PC-9 (cell line): ENCODE measurements around the gene ADGRV1. TPM values are rescaled to one million over a fixed set of nuclear protein-coding genes. Genes with fewer than 3 reads are reported as not detected.

Source experiments
- BruUV-seq: library from RNA; stranded (reverse); fragments of 400-500 nt; replicated peaks from 2 replicates; lab custom pipeline; 2021; lab: Mats Ljungman, UMichigan
- CTCF ChIA-PET: fragments of 300-600 bp; sonication (Branson Sonifier 250); formaldehyde crosslinking; loops from one replicate; lab custom pipeline; 2022; ENCODE audit warnings: antibody characterized with exemption; lab: Charles Lee
- POLR2A ChIA-PET: fragments of 300-600 bp; sonication (Branson Sonifier 250); formaldehyde crosslinking; loops from one replicate; lab custom pipeline; 2022; ENCODE audit warnings: antibody characterized with exemption; ENCODE audit not compliant: unreplicated experiment; lab: Charles Lee
- DNase-seq, 2 experiments: peaks; one replicate each; pipeline versions ENCODE4 v3.0.0 to v3.0.0-alpha.2; 2015 to 2022; ENCODE audit warnings: mixed read lengths in 1 of 2
- H2AFZ ChIP-seq: fragments of 200-600 bp; sonication (generic); 2 replicates; pipeline ENCODE4 v1.8.1; 2017; ENCODE audit warnings: antibody characterized with exemption
- H3F3A ChIP-seq: fragments of 200-600 bp; sonication (generic); 2 replicates; pipeline ENCODE4 v1.8.1; 2017; ENCODE audit warnings: antibody characterized with exemption, mild to moderate bottlenecking, low read depth; ENCODE audit not compliant: insufficient read depth
- H3K27ac ChIP-seq: fragments of 200-600 bp; sonication (generic); 2 replicates; pipeline ENCODE4 v1.6.1; 2016; ENCODE audit warnings: mixed run types
- H3K27me3 ChIP-seq: fragments of 200-600 bp; sonication (generic); 2 replicates; pipeline ENCODE4 v1.6.1; 2016; ENCODE audit warnings: low read depth, mixed run types; ENCODE audit not compliant: insufficient read depth
- H3K36me3 ChIP-seq: fragments of 200-600 bp; sonication (generic); 2 replicates; pipeline ENCODE4 v1.6.1; 2016; ENCODE audit warnings: low read depth, mixed run types
- H3K4me1 ChIP-seq: fragments of 200-600 bp; sonication (generic); replicated peaks from 2 replicates; pipeline ENCODE4 v1.6.1; 2016; ENCODE audit warnings: mixed run types; ENCODE audit not compliant: insufficient read depth
- H3K4me2 ChIP-seq: fragments of 200-600 bp; sonication (generic); 2 replicates; pipeline ENCODE4 v1.6.1; 2017; ENCODE audit warnings: mixed run types
- H3K4me3 ChIP-seq: fragments of 200-600 bp; sonication (generic); 2 replicates; pipeline ENCODE4 v1.6.1; 2016; ENCODE audit warnings: mixed run types
- H3K79me2 ChIP-seq: fragments of 200-600 bp; sonication (generic); 2 replicates; pipeline ENCODE4 v1.6.1; 2017; ENCODE audit warnings: low read depth, mixed run types
- H3K9me2 ChIP-seq: fragments of 200-600 bp; sonication (generic); 2 replicates; pipeline ENCODE4 v1.8.1; 2017; ENCODE audit warnings: mild to moderate bottlenecking; ENCODE audit not compliant: insufficient read depth
- H3K9me3 ChIP-seq: fragments of 200-600 bp; sonication (generic); 2 replicates; pipeline ENCODE4 v1.8.1; 2016; ENCODE audit warnings: low read depth; ENCODE audit not compliant: insufficient read depth
- H4K20me1 ChIP-seq: fragments of 200-600 bp; sonication (generic); 2 replicates; pipeline ENCODE4 v1.8.1; 2017; ENCODE audit not compliant: insufficient read depth
- CTCF ChIP-seq: fragments of 200-600 bp; sonication (generic); conservative IDR thresholded peaks from 2 replicates; pipeline ENCODE4 v1.6.1; 2017; ENCODE audit warnings: mixed run types, antibody characterized with exemption, mild to moderate bottlenecking, moderate library complexity
- EZH2 ChIP-seq: fragments of 200-600 bp; sonication (generic); IDR thresholded peaks from 2 replicates; pipeline ENCODE4 v1.8.0; 2017; ENCODE audit warnings: antibody characterized with exemption, low read depth
- intact Hi-C: fragments of 100-400 bp; cut with micrococcal nuclease; formaldehyde crosslinking; loops from one replicate; pipeline ENCODE4 v1.10.0; 2022; ENCODE audit not compliant: unreplicated experiment
- total RNA-seq: library from RNA; stranded (reverse); gene quantifications from 2 replicates; pipeline ENCODE4 v1.2.3, GENCODE V29; 2021

Gene ADGRV1
- total RNA-seq, 1 experiment from 2014 or later = 1.0 TPM

GRCh38 chr5:91206734-91207133 is 648.1 kb downstream of the ADGRV1 start:
- Histone ChIP-seq H3K27ac (no peak overlapping the region), H3K9me3 (no peaks in the 10 kb centered on the region), H3F3A (no peaks in the 10 kb centered on the region), H2AFZ (no peak overlapping the region), H3K79me2 (no peaks in the 10 kb centered on the region), H3K27me3 (no peaks in the 10 kb centered on the region), H3K4me2 (no peak overlapping the region), H4K20me1 (no peaks in the 10 kb centered on the region), H3K9me2 (no peaks in the 10 kb centered on the region), H3K4me3 (no peak overlapping the region), H3K36me3 (no peaks in the 10 kb centered on the region), H3K4me1 (no peaks in the 10 kb centered on the region)
- TF ChIP-seq CTCF (no peak), EZH2 (no peak)
- CTCF ChIA-PET = no interaction called here
- intact Hi-C loops = no loop called here
- no TSS peak for BruUV-seq
- DNase-seq = no peak
- POLR2A ChIA-PET = interaction anchor here (0.6 to 0.7 kb wide), 3 partner anchors 13 to 446 kb away, joined by 3 to 13 read pairs (median 3); no protein-coding TSS in a partner anchor

DNA sequence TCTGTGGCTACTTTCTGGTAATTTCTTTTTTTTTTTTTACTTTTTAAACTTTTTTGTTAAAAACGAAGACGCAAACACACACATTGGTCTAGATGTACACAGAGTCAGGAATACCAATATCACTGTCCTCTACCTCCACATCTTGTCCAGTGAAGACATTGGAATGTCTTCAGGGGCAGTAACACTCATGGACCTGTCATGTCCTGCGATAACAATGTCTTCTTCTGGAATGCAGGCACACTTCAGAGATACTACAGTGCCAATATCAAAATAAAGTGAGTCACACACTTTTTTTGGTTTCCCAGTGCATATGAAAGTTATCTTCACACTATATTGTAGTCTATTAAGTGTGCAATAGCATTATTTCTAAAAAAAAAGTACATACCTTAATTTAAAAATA is 648.7 kb downstream of the ADGRV1 start:
- TF ChIP-seq CTCF = no peak
- TF ChIP-seq EZH2 = no peak
- Histone ChIP-seq H3K79me2 (no peaks in the 10 kb centered on the region), H3K4me1 (0 out of 2 replicates have a peak, but pooled peaks cover 1% of the 10 kb centered on the region), H3F3A (no peaks in the 10 kb centered on the region), H3K4me3 (no peak overlapping the region), H4K20me1 (no peaks in the 10 kb centered on the region), H3K27ac (no peak overlapping the region), H3K9me2 (no peaks in the 10 kb centered on the region), H3K27me3 (no peaks in the 10 kb centered on the region), H3K36me3 (no peaks in the 10 kb centered on the region), H3K4me2 (no peak overlapping the region), H3K9me3 (no peaks in the 10 kb centered on the region), H2AFZ (no peak overlapping the region)
- ChIA-PET CTCF (no interaction called here), POLR2A (interaction anchor here (0.6 to 0.7 kb wide), 3 partner anchors 12 to 447 kb away, joined by 3 to 13 read pairs (median 3); no protein-coding TSS in a partner anchor)
- intact Hi-C loops = no loop called here
- no peak for DNase-seq
- BruUV-seq = no TSS peak

DNA sequence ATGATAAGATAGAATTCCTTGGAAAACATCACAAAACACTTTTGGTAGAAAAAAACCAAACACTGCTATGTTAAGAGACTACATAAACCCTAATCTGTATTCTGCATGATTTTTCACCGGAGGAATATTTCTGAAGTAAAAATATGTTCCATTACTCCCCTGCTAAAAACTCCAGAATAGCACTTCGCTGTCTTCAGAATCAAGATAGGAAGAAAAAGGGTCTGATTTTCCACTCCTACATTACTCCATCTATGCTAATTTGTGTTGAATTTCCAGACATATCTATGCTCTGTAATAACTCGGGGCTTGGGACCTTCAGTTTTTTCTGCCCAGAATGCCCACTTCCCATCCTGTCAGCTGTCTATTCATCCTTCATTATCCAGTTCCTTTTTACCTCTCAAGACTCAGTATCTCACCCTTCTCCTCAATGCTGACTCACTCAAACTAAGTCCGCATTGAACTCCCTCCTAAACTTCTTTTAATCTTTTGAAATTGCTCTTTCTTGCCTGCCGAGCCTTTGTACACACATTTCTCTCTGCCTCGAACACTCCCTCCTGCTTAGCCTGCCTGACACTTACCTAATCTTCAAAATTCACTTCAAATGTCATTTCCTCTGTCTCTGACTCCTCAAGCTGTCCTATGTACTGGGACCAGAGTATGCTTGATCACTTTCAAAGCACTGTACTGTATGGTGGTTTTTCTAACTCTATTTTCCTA is 653.6 kb downstream of the ADGRV1 start:
- BruUV-seq = no TSS peak
- Histone ChIP-seq H3F3A (no peaks in the 10 kb centered on the region), H3K27ac (no peak overlapping the region), H3K36me3 (no peaks in the 10 kb centered on the region), H3K9me2 (no peaks in the 10 kb centered on the region), H3K9me3 (0 out of 2 replicates have a peak, but pooled peaks cover 4% of the 10 kb centered on the region), H2AFZ (no peak overlapping the region), H3K27me3 (no peaks in the 10 kb centered on the region), H3K4me3 (no peak overlapping the region), H3K79me2 (no peaks in the 10 kb centered on the region), H3K4me2 (no peak overlapping the region), H3K4me1 (0 out of 2 replicates have a peak, but pooled peaks cover 9% of the 10 kb centered on the region), H4K20me1 (no peaks in the 10 kb centered on the region)
- CTCF ChIA-PET = no interaction called here
- TF ChIP-seq EZH2 (no peak), CTCF (no peak)
- no peak for DNase-seq
- POLR2A ChIA-PET = no interaction called here
- intact Hi-C loops = no loop called here
